CD4-positive, CD25-positive, alpha-beta regulatory T cell (primary cell): ENCODE data around the gene CDC45. TPM values are rescaled to one million over a fixed set of nuclear protein-coding genes. Genes with fewer than 3 reads are reported as not detected.
"Not testable (repeated sequence)": the region's sequence is repeated elsewhere in the genome, so short reads cannot be mapped to it uniquely, and the experiment has no call there.

Experiments
- ATAC-seq, 2 donors: fragments of 150-1000 bp; cut with Tn5 transposase; one replicate each; pipeline ENCODE4 v1.10.0; 2021; ENCODE audit warnings: low read depth in 2 of 2, moderate number of reproducible peaks in 2 of 2, moderate library complexity in 1 of 2
- DNase-seq, 3 donors: peaks; one replicate each; pipeline versions ENCODE4 v3.0.0 to v3.0.0-alpha.2; 2012 to 2022; ENCODE audit warnings: mixed read lengths in 1 of 3
- H3K27ac ChIP-seq: one replicate; pipeline ENCODE4 v1.7.0; 2013; ENCODE audit warnings: mild to moderate bottlenecking, low read length; ENCODE audit not compliant: insufficient read depth, poor library complexity, severe bottlenecking
- H3K27me3 ChIP-seq: one replicate; pipeline ENCODE4 v1.7.0; 2013; ENCODE audit warnings: low read length; ENCODE audit not compliant: control insufficient read depth, insufficient read depth
- H3K36me3 ChIP-seq: one replicate; pipeline ENCODE4 v1.7.0; 2013; ENCODE audit warnings: mild to moderate bottlenecking, low read length, moderate library complexity; ENCODE audit not compliant: control insufficient read depth, insufficient read depth
- H3K4me1 ChIP-seq: 2 replicates; pipeline ENCODE4 v1.7.0; 2013; ENCODE audit warnings: mild to moderate bottlenecking, low read length; ENCODE audit not compliant: insufficient read depth, control insufficient read depth, poor library complexity, severe bottlenecking
- H3K4me3 ChIP-seq: one replicate; pipeline ENCODE4 v1.7.0; 2013; ENCODE audit warnings: low read depth, mild to moderate bottlenecking, low read length, moderate library complexity
- H3K9me3 ChIP-seq, 2 experiments: 1 replicate in 1 of 2; 2 replicates in 1 of 2; pipeline ENCODE4 v1.7.0; 2013; ENCODE audit warnings: low read length in 2 of 2, mild to moderate bottlenecking in 1 of 2, moderate library complexity in 1 of 2; ENCODE audit not compliant: control insufficient read depth in 2 of 2
- H3K27ac Mint-ChIP-seq, 3 donors: one replicate each; pipeline ENCODE4 v1.8.0; 2020 to 2022; ENCODE audit warnings: mild to moderate bottlenecking in 3 of 3, mixed read lengths in 3 of 3, moderate library complexity in 2 of 3
- H3K27me3 Mint-ChIP-seq: one replicate; pipeline ENCODE4 v1.8.0; 2022; ENCODE audit warnings: mild to moderate bottlenecking, mixed read lengths
- H3K36me3 Mint-ChIP-seq: one replicate; pipeline ENCODE4 v1.8.0; 2020; ENCODE audit warnings: mixed read lengths
- H3K4me1 Mint-ChIP-seq, 4 donors: one replicate each; pipeline ENCODE4 v1.8.0; 2020 to 2022; ENCODE audit warnings: mixed read lengths in 4 of 4, mild to moderate bottlenecking in 1 of 4
- H3K4me3 Mint-ChIP-seq, 4 donors: one replicate each; pipeline ENCODE4 v1.8.0; 2020 to 2022; ENCODE audit warnings: mild to moderate bottlenecking in 4 of 4, mixed read lengths in 4 of 4, moderate library complexity in 3 of 4
- H3K9me3 Mint-ChIP-seq, 7 donors: one replicate each; pipeline ENCODE4 v1.8.0; 2020 to 2022; ENCODE audit warnings: mixed read lengths in 7 of 7, mild to moderate bottlenecking in 3 of 7, moderate library complexity in 2 of 7
- polyA plus RNA-seq, 4 donors: library from polyadenylated mRNA; unstranded; fragments of 300-500 nt; fragmentation: Illumina TruSeq; gene quantifications; one replicate each; pipeline ENCODE4 v1.2.3, GENCODE V29; 2021
- total RNA-seq: library from RNA; stranded (reverse); gene quantifications from one replicate; pipeline ENCODE4 v1.2.3, GENCODE V29; 2022

Gene CDC45
- total and polyA plus RNA-seq, 5 donors from 2014 or later = 0.56 to 3.4 (median 2.5) TPM

DNA sequence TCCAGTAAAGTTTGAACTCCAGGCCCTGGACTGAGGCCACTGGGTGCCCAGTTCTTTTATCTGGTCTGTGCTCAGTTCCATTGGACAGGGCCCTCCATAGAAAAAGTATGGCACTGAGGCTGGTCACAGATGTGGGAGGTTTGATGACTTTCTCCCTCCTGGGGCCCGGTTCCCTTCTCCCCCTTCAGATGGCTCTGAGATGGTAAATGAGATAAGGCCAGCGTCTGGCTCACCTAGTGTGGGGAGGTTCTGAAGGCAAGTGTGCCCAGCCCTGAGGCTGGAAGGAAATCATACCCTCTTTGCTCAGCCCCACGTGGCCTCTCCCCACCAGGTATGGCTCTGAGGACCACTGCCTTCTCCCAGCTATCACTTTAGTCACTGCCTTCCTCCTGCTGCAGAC lies 45.9 kb downstream of the CDC45 start:
- H3K4me3 Mint-ChIP-seq = peak overlapping the region in 2 of 4 donors; percentile 16 to 56
- peaks cover 0 to 17% (median 3%) of the 10 kb centered on the region in 4 donors for H3K4me1 Mint-ChIP-seq
- H3K9me3 ChIP-seq = no peaks in the 10 kb centered on the region

DNA sequence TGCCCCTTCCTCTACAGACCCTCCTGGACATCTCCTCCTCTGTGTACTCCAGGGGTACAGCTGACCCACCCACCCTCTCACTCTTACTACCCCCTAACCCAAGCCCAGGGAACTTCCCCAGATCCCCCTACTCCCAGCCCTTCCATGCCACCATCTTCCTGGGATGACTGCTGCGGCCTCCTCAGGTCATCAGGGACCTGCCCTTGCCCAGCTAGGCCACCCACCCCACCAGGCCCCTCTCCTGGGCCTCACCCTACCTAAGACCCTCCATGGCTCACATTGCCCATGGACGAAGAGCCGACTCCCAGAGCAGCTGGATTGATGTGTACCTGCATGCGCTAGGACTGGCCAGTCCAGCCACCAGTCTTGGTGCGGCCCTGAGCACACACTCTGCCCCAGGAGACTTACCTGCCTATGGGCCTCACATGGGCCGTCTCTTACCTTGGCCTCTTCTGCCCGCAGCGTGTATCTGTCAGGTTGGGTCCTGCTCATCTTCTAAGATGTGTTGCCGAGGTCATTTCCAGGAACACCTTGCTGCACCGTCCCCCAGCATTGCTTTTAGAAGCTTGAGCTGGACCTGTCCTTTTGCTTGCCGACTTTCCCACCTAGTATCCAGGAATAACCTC lies 46.5 kb downstream of the CDC45 start:
- Histone ChIP-seq H3K9me3 (no peaks in the 10 kb centered on the region), H3K27ac (no peak overlapping the region), H3K27me3 (no peaks in the 10 kb centered on the region), H3K4me1 (peaks cover 18% of the 10 kb centered on the region), H3K4me3 (no peak overlapping the region), H3K36me3 (no peaks in the 10 kb centered on the region)
- H3K4me3 Mint-ChIP-seq = peak overlapping the region in 2 of 4 donors; percentile 16 to 56
- no peak overlapping the region for H3K27ac Mint-ChIP-seq
- H3K9me3 Mint-ChIP-seq = no peaks in the 10 kb centered on the region
- ATAC-seq = no peak
- no peaks in the 10 kb centered on the region for H3K36me3 Mint-ChIP-seq
- H3K27me3 Mint-ChIP-seq = peaks cover 33% of the 10 kb centered on the region
- DNase-seq = no peak
- peaks cover 0 to 17% (median 3%) of the 10 kb centered on the region in 4 donors for H3K4me1 Mint-ChIP-seq

More for the DNA sequence above, 45.9 kb downstream of the CDC45 start:
- Histone ChIP-seq H3K4me3 (no peak overlapping the region), H3K27me3 (no peaks in the 10 kb centered on the region), H3K27ac (no peak overlapping the region), H3K4me1 (peaks cover 18% of the 10 kb centered on the region), H3K36me3 (no peaks in the 10 kb centered on the region)
- no peak for DNase-seq
- Mint-ChIP-seq H3K36me3 (no peaks in the 10 kb centered on the region), H3K27ac (no peak overlapping the region), H3K9me3 (no peaks in the 10 kb centered on the region), H3K27me3 (peaks cover 27% of the 10 kb centered on the region)
- no peak for ATAC-seq

DNA sequence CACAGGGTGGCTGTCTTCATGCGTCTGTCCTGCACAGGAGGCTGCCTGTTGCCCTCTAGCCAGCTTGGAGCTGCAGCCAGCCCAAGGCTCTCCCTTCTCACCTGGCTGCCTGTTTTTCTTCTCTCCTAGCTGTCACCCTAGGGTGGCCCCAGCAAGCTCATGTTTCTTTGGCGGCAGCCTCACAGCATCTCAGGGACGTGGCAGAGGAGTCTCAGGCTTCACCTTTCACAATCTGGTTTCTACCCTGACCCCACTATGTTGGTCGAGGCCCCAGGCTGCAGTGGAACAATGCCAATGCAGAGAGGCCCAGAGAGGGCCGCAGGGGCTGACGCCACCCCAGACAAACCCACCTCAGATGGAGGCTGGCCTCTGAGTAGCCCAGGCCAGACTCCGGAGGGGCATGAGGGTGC lies 47.0 kb downstream of the CDC45 start:
- H3K27ac ChIP-seq = no peak overlapping the region
- H3K4me1 ChIP-seq = peaks cover 18% of the 10 kb centered on the region
- H3K36me3 ChIP-seq = no peaks in the 10 kb centered on the region
- Mint-ChIP-seq H3K4me1 (peaks cover 0 to 17% (median 3%) of the 10 kb centered on the region in 4 donors), H3K4me3 (no peak overlapping the region), H3K27me3 (peaks cover 34% of the 10 kb centered on the region), H3K27ac (no peak overlapping the region), H3K9me3 (no peaks in the 10 kb centered on the region), H3K36me3 (no peaks in the 10 kb centered on the region)
- H3K27me3 ChIP-seq = no peaks in the 10 kb centered on the region
- DNase-seq (no peak), ATAC-seq (no peak)
- H3K9me3 ChIP-seq = no peaks in the 10 kb centered on the region
- H3K4me3 ChIP-seq = no peak overlapping the region

DNA sequence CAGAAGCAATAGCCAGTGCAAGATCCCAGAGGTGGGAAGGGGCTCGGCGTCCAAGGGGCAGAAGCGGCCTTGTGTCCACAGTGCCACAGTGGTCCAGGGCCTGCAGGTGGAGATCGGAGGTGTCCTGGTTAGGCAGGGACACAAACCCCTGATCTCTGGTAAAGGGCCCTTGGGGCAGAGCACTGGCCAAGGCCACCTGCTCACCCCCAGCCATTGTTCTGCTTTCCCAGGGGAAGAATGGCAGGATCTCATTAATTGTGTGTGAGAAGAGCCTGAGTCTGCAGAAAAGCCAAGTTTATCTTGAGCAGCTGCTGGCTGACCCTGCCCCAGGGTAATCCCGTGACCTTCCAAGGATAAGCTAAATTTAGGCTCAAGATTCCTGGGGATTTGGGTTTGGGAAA lies 47.6 kb downstream of the CDC45 start:
- Mint-ChIP-seq H3K27me3 (peaks cover 34% of the 10 kb centered on the region), H3K9me3 (no peaks in the 10 kb centered on the region), H3K27ac (no peak overlapping the region), H3K4me1 (peaks cover 0 to 17% (median 3%) of the 10 kb centered on the region in 4 donors), H3K36me3 (no peaks in the 10 kb centered on the region), H3K4me3 (no peak overlapping the region)
- Histone ChIP-seq H3K4me3 (no peak overlapping the region), H3K9me3 (no peaks in the 10 kb centered on the region), H3K27ac (no peak overlapping the region), H3K27me3 (no peaks in the 10 kb centered on the region), H3K36me3 (no peaks in the 10 kb centered on the region), H3K4me1 (peaks cover 18% of the 10 kb centered on the region)
- DNase-seq = no peak
- ATAC-seq = no peak

DNA sequence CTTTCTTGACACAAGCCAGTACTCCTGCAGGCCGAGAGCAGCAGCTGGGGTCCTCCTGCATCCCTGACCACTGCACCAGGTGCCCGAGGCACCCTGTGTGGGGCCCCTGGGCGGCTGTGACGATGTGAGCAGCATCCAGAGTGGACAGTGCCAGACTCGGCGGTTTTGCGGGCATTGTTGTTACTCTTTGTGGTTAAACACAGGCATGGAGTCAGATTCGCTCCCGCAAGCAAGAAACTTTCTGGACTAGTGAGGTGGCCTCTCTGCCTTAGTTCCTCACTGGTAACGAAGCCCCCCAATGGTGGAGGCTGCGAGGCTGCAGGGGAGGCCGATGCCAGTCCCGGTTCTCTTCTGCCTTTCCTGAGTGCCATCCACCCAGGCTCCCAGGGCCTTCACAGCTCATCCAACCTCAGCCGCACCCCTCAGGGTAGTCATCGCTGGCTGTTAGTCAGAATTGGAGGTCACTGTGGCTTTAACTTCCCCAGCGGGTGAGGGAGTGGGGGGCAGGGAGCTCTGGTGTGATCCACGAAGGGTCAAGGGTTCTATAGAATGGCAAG lies 48.2 kb downstream of the CDC45 start:
- peaks cover 31% of the 10 kb centered on the region for H3K27me3 Mint-ChIP-seq
- H3K4me1 Mint-ChIP-seq = peaks cover 0 to 14% (median 1%) of the 10 kb centered on the region in 4 donors
- H3K36me3 ChIP-seq = no peaks in the 10 kb centered on the region
- H3K9me3 Mint-ChIP-seq = no peaks in the 10 kb centered on the region
- ATAC-seq = no peak
- H3K4me3 ChIP-seq = no peak overlapping the region
- H3K27ac ChIP-seq = no peak overlapping the region
- H3K4me3 Mint-ChIP-seq = no peak overlapping the region
- H3K9me3 ChIP-seq = no peaks in the 10 kb centered on the region
- peaks cover 18% of the 10 kb centered on the region for H3K4me1 ChIP-seq
- H3K36me3 Mint-ChIP-seq = no peaks in the 10 kb centered on the region
- no peak for DNase-seq
- no peak overlapping the region for H3K27ac Mint-ChIP-seq
- no peaks in the 10 kb centered on the region for H3K27me3 ChIP-seq

DNA sequence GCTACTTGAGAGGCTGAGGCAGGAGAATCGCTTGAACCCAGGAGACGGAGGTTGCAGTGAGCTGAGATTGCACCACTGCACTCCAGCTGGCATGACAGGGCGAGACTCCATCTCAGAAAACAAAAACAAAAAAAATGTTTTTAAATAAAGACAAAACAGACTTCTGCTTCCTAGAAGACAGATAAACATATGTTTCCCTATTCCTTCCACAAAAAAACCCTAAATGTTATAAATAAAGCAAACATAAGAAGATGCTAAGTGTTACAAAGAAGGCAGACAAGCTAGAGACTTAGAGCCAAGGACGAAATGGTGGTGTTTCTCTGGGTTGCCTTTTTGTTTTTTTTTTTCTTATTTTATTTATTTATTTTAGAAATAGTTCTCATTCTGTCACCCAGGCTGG lies 50.1 kb downstream of the CDC45 start:
- Mint-ChIP-seq H3K9me3 (no peaks in the 10 kb centered on the region), H3K27ac (no peak overlapping the region), H3K27me3 (peaks cover 26% of the 10 kb centered on the region), H3K4me1 (peaks cover 0 to 2% (median 0%) of the 10 kb centered on the region in 4 donors), H3K4me3 (no peak overlapping the region), H3K36me3 (no peaks in the 10 kb centered on the region)
- H3K9me3 ChIP-seq = no peaks in the 10 kb centered on the region
- DNase-seq (no peak), ATAC-seq (no peak)
- no peaks in the 10 kb centered on the region for H3K36me3 ChIP-seq
- no peak overlapping the region for H3K27ac ChIP-seq
- no peaks in the 10 kb centered on the region for H3K4me1 ChIP-seq
- no peak overlapping the region for H3K4me3 ChIP-seq
- no peaks in the 10 kb centered on the region for H3K27me3 ChIP-seq

DNA sequence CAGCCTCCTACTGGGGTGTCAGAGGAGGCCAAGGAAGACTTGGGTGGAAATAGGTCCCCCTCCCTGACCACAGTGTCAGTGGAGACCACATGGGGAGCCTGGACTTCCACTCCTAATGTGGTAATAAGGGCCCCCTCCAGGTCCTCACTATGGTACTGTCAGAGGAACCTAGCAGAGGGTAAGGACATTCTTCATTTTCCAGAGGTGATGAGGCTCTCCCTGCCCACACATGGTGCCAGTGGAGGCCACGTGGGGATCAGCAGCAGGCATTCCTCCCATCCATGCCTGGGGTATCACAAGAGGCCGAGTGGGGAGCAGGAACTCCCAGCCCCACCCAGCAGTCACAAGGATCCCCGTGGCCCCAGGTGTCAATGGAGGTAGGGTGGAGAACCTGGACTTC lies 51.0 kb downstream of the CDC45 start:
- Mint-ChIP-seq H3K27ac (no peak overlapping the region), H3K27me3 (peaks cover 28% of the 10 kb centered on the region), H3K4me3 (no peak overlapping the region), H3K9me3 (peaks cover 0 to 3% (median 0%) of the 10 kb centered on the region in 7 donors), H3K36me3 (no peaks in the 10 kb centered on the region), H3K4me1 (peaks cover 0 to 3% (median 0%) of the 10 kb centered on the region in 4 donors)
- Histone ChIP-seq H3K36me3 (no peaks in the 10 kb centered on the region), H3K27ac (no peak overlapping the region), H3K9me3 (no peaks in the 10 kb centered on the region), H3K4me3 (no peak overlapping the region), H3K27me3 (no peaks in the 10 kb centered on the region), H3K4me1 (no peaks in the 10 kb centered on the region)
- ATAC-seq (no peak), DNase-seq (no peak)

DNA sequence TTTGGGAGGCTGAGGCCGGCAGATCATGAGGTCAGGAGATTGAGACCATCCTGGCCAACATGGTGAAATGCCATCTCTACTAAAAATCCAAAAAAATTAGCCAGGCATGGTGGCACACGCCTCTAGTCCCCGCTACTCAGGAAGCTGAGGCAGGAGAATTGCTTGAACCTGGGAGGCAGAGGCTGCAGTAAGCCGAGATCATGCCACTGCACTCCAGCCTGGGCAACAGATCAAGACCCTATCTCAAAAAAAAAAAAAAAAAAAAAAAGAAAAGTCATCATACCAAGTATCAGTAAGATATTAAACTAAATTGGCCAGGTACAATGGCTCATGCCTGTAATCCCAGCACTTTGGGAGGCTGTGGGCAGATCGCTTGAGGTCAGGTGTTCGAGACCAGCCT lies 51.6 kb downstream of the CDC45 start:
- not testable (repeated sequence) for DNase-seq, H3K4me1 ChIP-seq, ATAC-seq, H3K4me3 Mint-ChIP-seq, H3K4me3 ChIP-seq, H3K9me3 Mint-ChIP-seq, H3K27me3 ChIP-seq, H3K27ac Mint-ChIP-seq, H3K9me3 ChIP-seq, H3K36me3 Mint-ChIP-seq, H3K27ac ChIP-seq, H3K36me3 ChIP-seq, H3K4me1 Mint-ChIP-seq
- H3K27me3 Mint-ChIP-seq = peaks cover 28% of the 10 kb centered on the region
